HUES6 (cell line): ENCODE measurements around the gene LBH.

ENCODE experiments used
- H3K27ac ChIP-seq: 2 replicates; pipeline ENCODE4 v1.7.0; 2013; ENCODE audit warnings: low read depth, mild to moderate bottlenecking, low read length, inconsistent platforms
- H3K27me3 ChIP-seq: 2 replicates; pipeline ENCODE4 v1.6.1; 2013; ENCODE audit warnings: low read length; ENCODE audit not compliant: control insufficient read depth, insufficient read depth
- H3K36me3 ChIP-seq: 2 replicates; pipeline ENCODE4 v1.6.1; 2013; ENCODE audit warnings: low read length; ENCODE audit not compliant: control insufficient read depth, insufficient read depth
- H3K4me1 ChIP-seq: 2 replicates; pipeline ENCODE4 v1.6.1; 2013; ENCODE audit warnings: low read length; ENCODE audit not compliant: control insufficient read depth, insufficient read depth
- H3K4me3 ChIP-seq: 2 replicates; pipeline ENCODE4 v1.5.1; 2013; ENCODE audit warnings: low read depth, low read length
- H3K9ac ChIP-seq: one replicate; pipeline ENCODE4 v1.6.1; 2013; ENCODE audit warnings: mild to moderate bottlenecking, low read length
- H3K9me3 ChIP-seq: 2 replicates; pipeline ENCODE4 v1.6.1; 2013; ENCODE audit warnings: low read depth, low read length; ENCODE audit not compliant: control insufficient read depth, insufficient read depth

LBH gene

GRCh38 chr2:30226144-30227032 lies 4.9 kb upstream of the LBH start:
- no peak overlapping the region for H3K27ac ChIP-seq
- H3K9me3 ChIP-seq: no peaks in the 10 kb centered on the region
- peaks cover 27% of the 10 kb centered on the region for H3K27me3 ChIP-seq
- H3K4me3 ChIP-seq: no peak overlapping the region
- no peaks in the 10 kb centered on the region for H3K36me3 ChIP-seq
- no peak overlapping the region for H3K9ac ChIP-seq
- H3K4me1 ChIP-seq: peaks cover 24% of the 10 kb centered on the region

DNA sequence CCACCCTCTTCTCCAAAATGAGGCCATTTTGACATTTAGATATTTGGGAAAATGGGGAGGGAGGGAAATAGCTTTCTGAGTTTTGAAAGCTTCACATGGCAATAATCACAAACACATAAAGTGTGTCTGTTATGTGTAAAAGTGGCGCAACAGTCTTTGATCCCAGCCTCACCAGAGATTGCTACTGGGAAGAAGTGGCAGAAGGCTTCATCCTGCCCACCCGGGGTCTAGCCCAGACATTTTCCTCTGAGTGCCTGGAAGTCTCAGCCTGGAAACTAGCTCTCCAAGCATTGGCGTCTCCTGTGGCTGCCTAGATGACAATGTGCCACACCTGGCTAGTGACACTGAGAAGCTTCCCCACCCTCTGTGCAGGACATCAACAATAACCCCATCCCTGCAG lies 1.7 kb upstream of the LBH start:
- Histone ChIP-seq H3K4me3 (no peak overlapping the region), H3K9ac (no peak overlapping the region), H3K36me3 (no peaks in the 10 kb centered on the region), H3K9me3 (no peaks in the 10 kb centered on the region), H3K4me1 (peaks cover 42% of the 10 kb centered on the region), H3K27me3 (peaks cover 39% of the 10 kb centered on the region), H3K27ac (no peak overlapping the region)

DNA sequence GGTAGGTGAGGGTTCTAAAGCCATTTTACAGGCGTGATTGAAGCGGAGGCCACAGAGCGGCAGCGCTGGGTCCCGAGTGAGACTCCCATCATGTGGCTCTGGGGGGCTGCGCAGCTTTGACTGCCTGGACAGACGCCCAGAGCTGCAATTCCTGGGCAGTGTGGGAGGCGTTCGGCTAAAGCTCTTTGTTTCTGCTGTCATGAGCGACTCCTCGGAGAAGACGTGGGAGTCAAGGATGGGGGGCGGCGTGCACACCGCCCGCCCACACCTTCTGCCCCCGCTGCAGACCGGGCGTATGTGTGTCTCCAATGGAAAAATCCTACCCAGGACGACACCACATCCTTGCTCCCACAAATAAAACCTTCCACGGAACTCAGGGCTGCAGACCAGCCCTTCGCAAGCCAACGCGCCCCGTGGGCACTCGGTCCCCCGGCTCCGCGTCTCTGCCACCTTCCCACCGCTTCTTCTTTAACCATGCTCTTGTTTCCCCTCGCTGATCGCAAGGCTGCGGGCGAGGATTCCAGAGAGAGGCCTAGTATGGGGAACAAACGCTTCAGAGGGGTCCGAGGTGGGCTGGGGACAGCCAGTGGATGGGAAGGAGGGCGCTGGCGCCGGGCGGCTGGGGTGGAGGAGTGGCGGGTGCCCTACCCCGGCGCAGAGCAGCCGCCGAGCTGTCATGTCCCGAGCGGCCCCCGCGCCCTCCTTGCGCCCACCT lies 680 bp upstream of the LBH start:
- Histone ChIP-seq H3K4me3 (peak overlapping the region; percentile 90), H3K4me1 (peaks cover 37% of the 10 kb centered on the region), H3K9me3 (no peaks in the 10 kb centered on the region), H3K27ac (no peak overlapping the region), H3K27me3 (peaks cover 39% of the 10 kb centered on the region), H3K9ac (peak overlapping the region; percentile 56), H3K36me3 (peaks cover 4% of the 10 kb centered on the region)

- Histone ChIP-seq H3K9me3 (no peaks in the 10 kb centered on the region), H3K27me3 (peaks cover 39% of the 10 kb centered on the region), H3K27ac (peak overlapping the region; percentile 80; the same call in 1 of the 2 replicates), H3K4me3 (peak overlapping the region; percentile 90), H3K9ac (peak overlapping the region; percentile 82), H3K36me3 (peaks cover 4% of the 10 kb centered on the region), H3K4me1 (peaks cover 26% of the 10 kb centered on the region)
These were observed 864 bp downstream of the LBH start for GRCh38 chr2:30231996-30232800.

GRCh38 chr2:30232801-30233130 lies 1.4 kb downstream of the LBH start:
- peak overlapping the region; percentile 82 for H3K9ac ChIP-seq
- peak overlapping the region; percentile 80; the same call in 1 of the 2 replicates for H3K27ac ChIP-seq
- peaks cover 39% of the 10 kb centered on the region for H3K27me3 ChIP-seq

DNA sequence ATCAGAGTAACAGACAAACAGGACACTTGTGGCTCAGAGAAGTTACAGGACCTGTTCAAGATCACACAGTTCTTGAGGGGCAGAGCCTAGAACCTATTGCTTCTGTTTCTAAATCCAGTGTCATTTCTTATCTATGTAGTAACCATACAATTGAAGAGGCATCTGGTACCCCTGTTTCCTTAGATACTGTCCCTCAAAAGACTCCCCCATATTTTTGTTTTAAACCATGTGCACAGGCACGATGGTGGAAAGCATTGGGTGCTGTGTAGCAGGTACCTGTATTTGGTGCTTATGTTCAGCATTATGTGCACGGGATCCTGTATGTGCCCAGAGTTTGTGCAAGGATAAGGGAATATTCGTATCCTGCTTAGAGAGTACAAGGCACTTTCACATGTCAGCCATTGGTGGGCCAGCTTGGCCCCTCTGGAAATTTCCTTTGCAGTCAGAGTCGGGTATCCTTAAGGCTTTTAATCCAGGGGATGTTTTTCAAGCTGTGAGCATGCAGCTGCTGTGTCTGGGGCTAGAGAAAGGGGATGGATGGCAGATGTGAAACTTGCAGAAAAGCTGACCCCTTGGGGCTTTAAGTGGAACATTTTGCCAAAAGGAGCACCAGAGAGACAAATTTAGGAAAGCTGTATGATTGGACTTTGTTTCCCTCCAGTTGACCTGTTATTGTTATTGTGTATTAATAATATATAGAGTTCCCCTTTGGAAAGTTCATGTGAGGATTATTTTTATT lies 2.1 kb downstream of the LBH start:
- Histone ChIP-seq H3K9ac (no peak overlapping the region), H3K4me1 (peaks cover 29% of the 10 kb centered on the region), H3K4me3 (peak overlapping the region; percentile 90), H3K9me3 (no peaks in the 10 kb centered on the region), H3K36me3 (peaks cover 6% of the 10 kb centered on the region), H3K27me3 (peaks cover 33% of the 10 kb centered on the region), H3K27ac (no peak overlapping the region)

More at GRCh38 chr2:30232801-30233130, 1.4 kb downstream of the LBH start:
- Histone ChIP-seq H3K36me3 (peaks cover 4% of the 10 kb centered on the region), H3K9me3 (no peaks in the 10 kb centered on the region), H3K4me3 (peak overlapping the region; percentile 90), H3K4me1 (peaks cover 26% of the 10 kb centered on the region)

- Histone ChIP-seq H3K9me3 (no peaks in the 10 kb centered on the region), H3K27me3 (peaks cover 30% of the 10 kb centered on the region), H3K4me1 (peaks cover 31% of the 10 kb centered on the region), H3K9ac (no peak overlapping the region), H3K4me3 (peak overlapping the region; percentile 15; the same call in 1 of the 2 replicates), H3K36me3 (peaks cover 6% of the 10 kb centered on the region), H3K27ac (no peak overlapping the region)
These were observed 3.0 kb downstream of the LBH start for GRCh38 chr2:30234180-30234971.

DNA sequence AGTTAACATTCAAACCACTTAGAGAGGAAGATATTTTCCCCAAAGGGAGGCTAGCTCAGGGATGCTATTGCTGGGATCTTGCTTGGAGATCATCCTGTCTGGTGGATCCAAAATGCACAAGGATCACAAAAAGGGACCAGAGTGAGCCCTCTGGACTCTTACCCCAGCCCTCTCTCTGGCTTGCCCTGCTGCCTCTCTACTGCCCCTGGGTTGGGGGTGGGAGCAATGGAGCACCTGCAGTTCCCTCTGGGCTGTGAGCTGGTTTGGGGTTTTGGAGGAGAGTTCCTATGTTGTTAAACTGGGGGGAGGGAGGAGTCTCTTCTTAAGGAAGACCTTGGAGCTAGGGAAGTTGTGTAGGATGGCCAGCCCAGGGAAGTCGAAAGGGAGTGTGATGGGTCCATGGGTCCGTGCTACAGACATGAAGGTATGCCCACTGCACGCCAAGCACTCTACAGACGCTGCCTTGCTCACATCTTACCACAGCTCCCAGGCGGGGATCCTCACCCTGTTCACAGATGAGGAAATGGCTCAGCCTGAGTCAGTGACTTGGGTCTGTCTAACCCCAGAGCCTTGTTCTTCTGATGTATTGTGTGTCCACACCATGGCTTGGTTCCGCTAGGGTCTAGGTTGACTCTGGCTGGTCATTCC lies 3.8 kb downstream of the LBH start:
- Histone ChIP-seq H3K36me3 (peaks cover 8% of the 10 kb centered on the region), H3K9ac (no peak overlapping the region), H3K4me3 (no peak overlapping the region), H3K4me1 (peaks cover 27% of the 10 kb centered on the region), H3K9me3 (no peaks in the 10 kb centered on the region), H3K27me3 (peaks cover 23% of the 10 kb centered on the region), H3K27ac (no peak overlapping the region)

DNA sequence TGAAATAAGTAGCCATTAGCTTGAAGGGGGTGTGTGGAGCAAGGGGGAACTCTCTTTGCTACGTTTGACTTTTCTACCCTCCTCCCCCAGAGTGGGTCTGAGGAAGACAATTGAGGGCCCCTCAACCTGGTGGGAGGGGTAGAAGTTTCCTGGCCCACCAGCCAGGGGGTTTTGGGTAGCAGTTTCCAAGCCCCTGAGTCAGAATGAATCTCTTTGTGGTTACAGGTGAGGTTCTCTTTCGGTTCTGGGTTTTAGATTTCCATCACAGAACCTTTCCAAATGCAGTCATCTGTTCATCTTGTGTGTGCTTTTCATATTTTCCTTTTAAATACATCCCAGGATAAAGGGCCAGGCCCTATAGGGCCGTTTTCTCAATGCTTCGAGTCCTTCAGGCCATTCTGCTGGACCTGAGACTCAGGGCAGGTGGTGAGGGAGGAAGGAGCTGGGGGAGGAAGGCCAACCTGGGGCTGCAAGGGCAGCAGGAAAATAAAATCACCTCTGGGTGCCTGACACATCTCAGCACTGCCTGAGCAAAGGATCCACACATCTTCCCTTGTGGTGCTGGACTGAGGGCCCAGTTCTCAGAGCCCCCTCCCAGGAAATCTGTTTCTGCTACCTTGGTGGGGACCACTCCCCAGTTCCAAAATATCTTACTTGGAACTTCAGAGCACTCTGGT lies 4.7 kb downstream of the LBH start:
- H3K4me1 ChIP-seq: peaks cover 27% of the 10 kb centered on the region
- H3K27me3 ChIP-seq: peaks cover 14% of the 10 kb centered on the region
- peaks cover 14% of the 10 kb centered on the region for H3K36me3 ChIP-seq
- H3K4me3 ChIP-seq: no peak overlapping the region
- no peaks in the 10 kb centered on the region for H3K9me3 ChIP-seq
- H3K9ac ChIP-seq: no peak overlapping the region
- no peak overlapping the region for H3K27ac ChIP-seq
